HG03159 (cell line): ENCODE results near the gene R3HDM2.
"Not testable (repeated sequence)": the region's sequence is repeated elsewhere in the genome, so short reads cannot be mapped to it uniquely, and the experiment has no call there.

Experiments
- ATAC-seq: cut with Tn5 transposase; IDR thresholded peaks from one replicate; pipeline ENCODE4 v1.9.1; 2021; ENCODE audit warnings: mild to moderate bottlenecking, moderate library complexity; ENCODE audit not compliant: unreplicated experiment

Gene R3HDM2

DNA sequence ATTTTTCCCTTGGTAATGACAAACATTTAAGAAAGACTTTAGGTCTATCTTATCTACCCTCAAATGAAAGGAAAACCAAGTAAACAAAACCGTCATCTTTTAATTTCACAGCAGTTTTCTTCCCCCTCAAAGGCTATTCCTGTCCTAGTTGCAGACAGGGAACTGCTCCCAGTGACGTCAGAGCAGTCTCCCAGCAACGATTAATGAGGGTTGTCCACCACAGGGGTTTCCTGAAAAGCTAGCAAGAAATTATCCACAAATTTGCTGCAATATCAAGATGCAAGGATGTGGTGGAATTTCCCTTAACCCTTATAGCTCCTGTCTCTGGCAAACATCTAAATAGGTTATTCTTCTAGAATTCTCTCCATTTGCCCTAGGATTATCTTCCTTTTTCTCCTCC, 90.7 kb downstream of the R3HDM2 start:
- no peak for ATAC-seq

GRCh38 chr12:57336299-57336698, 94.5 kb downstream of the R3HDM2 start:
- ATAC-seq = not testable (repeated sequence)

DNA sequence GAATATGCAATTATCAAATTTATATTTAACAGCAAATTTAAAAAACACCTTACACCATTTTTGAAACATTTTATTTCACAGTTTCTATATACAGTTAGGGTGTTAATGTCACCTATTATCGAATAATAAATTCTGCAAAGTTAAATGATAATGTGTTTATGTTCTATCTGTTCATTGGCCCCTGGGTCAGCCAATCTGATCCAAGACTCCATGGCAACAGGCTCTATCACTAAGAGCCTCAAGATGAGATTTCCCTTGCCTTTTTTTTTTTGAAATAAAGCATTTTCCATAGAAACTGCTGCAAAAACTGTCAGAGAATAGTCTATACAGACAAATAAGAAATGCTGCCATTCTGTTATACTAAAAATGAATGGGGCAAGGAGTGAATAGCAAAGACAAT, 96.6 kb downstream of the R3HDM2 start:
- no peak for ATAC-seq

GRCh38 chr12:57332646-57333312, 98.1 kb downstream of the R3HDM2 start:
- ATAC-seq = no peak

DNA sequence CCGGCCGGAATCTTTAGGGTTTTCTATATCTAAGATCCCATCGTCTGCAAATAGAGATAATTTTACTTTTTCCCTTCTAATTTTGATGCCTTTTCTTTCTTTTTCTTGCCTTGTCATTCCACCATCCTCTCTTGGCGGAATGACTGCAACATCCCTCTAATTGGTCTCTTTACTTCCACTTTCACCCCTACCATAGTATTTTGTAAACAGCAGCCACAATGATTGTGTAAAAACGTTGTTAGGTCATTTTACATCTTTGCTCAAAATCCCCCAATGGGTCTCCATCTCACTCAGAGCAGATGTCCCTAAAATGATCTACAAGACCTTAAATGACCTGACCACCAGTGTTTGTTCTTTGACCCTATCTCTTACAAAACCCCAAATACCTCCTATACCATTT, 99.9 kb downstream of the R3HDM2 start:
- no peak for ATAC-seq

GRCh38 chr12:57329219-57329618, 101.6 kb downstream of the R3HDM2 start:
- no peak for ATAC-seq

GRCh38 chr12:57325395-57325794, 105.4 kb downstream of the R3HDM2 start:
- no peak for ATAC-seq

GRCh38 chr12:57323416-57323815, 107.4 kb downstream of the R3HDM2 start:
- ATAC-seq = no peak

GRCh38 chr12:57320639-57321038, 110.2 kb downstream of the R3HDM2 start:
- ATAC-seq = no peak

DNA sequence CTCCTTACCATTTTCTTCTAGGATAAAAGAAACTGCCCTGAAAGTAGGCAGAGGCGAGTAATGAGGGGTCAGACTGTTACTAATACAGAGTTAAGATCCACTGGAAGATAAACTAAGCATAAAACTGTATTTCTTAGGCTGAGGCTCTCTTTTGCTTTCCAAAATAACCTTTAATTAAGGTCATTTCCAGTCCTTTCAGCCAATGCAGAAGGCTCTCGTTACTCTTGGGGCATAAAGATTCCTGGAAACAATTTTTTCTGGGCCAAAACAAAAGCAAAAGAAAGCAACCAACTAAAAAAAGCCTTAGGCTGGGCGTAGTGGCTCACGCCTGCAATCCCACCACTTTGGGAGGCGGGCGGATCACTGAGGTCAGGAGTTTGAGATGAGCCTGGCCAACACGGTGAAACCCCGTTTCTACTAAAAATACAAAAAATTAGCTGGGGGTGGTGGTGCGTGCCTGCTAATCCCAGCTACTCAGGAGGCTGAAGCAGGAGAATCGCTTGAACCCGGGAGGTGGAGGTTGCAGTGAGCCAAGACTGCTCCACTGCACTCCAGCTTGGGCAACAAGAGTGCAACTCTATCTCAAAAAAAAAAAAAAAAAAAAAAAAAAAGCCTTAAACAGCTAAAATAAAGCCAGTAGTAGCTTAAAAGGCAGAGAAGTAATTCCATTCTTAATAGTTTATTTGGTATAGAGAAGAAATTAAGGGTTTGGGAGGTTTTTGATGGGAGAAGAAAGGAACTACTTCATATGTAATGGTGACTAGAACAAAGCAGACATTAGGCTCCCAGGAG, 111.0 kb downstream of the R3HDM2 start:
- no peak for ATAC-seq

- ATAC-seq = no peak
These were observed 115.2 kb downstream of the R3HDM2 start for GRCh38 chr12:57315681-57316080.

GRCh38 chr12:57312287-57312686, 118.6 kb downstream of the R3HDM2 start:
- ATAC-seq = not testable (repeated sequence)

- ATAC-seq = no peak
These were observed 121.4 kb downstream of the R3HDM2 start for GRCh38 chr12:57309420-57309819.

GRCh38 chr12:57300961-57301584, 129.8 kb downstream of the R3HDM2 start:
- ATAC-seq = no peak

DNA sequence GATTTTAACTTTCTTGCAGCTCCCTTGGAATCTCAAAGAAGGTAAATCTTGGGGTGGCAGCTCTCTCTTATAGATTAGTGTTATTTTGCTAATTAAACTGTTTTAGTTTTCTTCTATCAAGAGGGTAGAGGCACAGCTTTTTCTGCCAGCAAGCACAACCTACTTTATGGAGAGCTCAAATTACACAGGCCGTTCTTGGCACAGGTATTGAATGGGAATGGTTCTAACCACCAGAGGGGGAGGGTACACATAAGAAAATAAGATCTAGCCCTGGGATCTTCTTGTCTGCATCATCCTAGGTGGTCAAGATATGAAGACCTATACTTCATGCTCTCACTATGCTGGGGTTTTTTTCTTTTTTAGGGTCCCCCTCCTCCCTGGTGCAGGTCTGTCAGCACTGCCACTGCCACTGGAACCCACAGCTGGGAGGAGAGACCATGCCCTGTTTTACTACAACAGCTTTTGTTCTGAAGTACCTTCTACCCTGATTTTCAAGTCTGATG, 131.3 kb downstream of the R3HDM2 start:
- no peak for ATAC-seq

- no peak for ATAC-seq
These were observed 134.6 kb downstream of the R3HDM2 start for GRCh38 chr12:57296291-57296690.

DNA sequence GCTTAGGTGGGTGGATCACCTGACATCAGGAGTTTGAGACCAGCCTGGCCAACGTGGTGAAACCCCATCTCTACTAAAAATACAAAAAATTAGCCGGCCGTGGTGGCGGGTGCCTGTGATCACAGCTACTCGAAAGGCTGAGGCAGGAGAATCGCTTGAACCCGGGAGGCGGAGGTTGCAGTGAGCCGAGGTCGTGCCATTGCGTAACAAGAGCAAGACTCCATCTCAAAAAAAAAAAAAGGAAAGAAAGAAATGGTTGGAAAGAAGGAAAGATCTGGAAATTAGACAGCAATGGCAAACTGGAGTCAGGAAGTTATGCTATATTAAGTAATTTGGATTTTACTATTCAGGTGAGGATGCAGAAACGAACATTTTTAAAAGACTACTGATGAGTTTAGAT, 148.8 kb downstream of the R3HDM2 start:
- ATAC-seq = not testable (repeated sequence)

DNA sequence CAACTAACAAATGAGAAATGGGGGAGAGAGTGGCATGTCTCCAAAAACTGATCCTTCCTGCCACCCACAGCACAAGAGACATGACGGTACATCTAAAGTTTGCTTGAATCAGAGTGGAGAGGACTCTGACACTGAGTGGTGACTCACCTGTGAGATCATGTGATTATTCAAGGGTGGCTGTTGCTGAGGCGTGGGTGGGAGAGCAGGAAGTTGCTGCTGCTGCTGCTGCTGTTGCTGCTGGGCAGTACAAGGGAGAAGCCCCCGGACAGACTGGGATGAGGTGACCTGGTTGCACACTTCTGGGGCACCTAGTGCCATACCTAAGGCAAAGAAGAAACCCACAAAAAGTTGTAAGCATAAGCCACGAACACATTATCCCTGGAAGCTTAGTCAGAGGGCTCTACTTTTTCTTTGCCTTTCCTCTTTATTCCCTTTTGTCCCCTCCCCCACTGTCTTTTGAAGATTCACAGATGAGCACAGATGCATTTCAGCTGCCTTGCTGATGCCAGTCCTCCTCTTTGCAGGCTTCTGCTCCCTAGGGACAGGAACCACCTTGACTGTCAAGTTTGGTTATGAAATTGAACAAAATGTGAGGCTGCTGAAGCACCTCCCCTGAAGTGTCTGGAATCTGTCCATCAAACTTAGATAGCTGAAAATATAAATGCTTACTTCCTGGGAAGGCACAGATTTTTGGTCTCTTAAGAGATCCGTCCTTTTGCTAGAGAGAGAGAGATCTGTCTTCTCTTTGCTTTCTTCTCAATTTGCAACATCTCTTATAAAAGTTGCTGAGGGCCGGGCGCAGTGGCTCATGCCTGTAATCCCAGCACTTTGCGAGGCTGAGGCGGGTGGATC, 150.4 kb downstream of the R3HDM2 start:
- ATAC-seq = peak; percentile 96

- ATAC-seq = no peak
These were observed 152.1 kb downstream of the R3HDM2 start for GRCh38 chr12:57278465-57279381.
